HCT116 (cell line): ENCODE measurements around the gene RPS6KA2. TPM values are rescaled to one million over a fixed set of nuclear protein-coding genes. Genes with fewer than 3 reads are reported as not detected.

ENCODE experiments used
- ATAC-seq: fragments of 200-7000 bp; cut with Tn5 transposase; 2 replicates; pipeline ENCODE4 v1.9.1; 2020; ENCODE audit warnings: mild to moderate bottlenecking, moderate library complexity
- BruUV-seq: library from RNA; stranded (reverse); fragments of 400-500 nt; replicated peaks from 2 replicates; lab custom pipeline; 2021; lab: Mats Ljungman, UMichigan
- CTCF ChIA-PET: fragments of 300-600 bp; sonication (Branson Sonifier 250); formaldehyde crosslinking; loops from one replicate; lab custom pipeline; 2021; ENCODE audit warnings: antibody characterized with exemption; lab: Charles Lee
- POLR2A ChIA-PET: fragments of 300-600, 350-600 bp; sonication (Branson Sonifier 250); formaldehyde crosslinking; loops from one replicate; lab custom pipeline; 2021; ENCODE audit warnings: antibody characterized with exemption; lab: Charles Lee
- RAD21 ChIA-PET, 2 experiments: fragments of 300-600 bp; sonication (Branson Sonifier 250); formaldehyde crosslinking; loops; one replicate each; lab custom pipeline; 2023; ENCODE audit warnings: low total read pairs in 2 of 2; ENCODE audit not compliant: uncharacterized antibody in 2 of 2, unreplicated experiment in 2 of 2, low non-redundant PET in 1 of 2; lab: Charles Lee
- DNase-seq: peaks from one replicate; pipeline ENCODE4 v3.0.0-alpha.2; 2010; ENCODE audit warnings: low read depth, low spot score
- H2AFZ ChIP-seq: fragments of 200-600 bp; shearing (Covaris generic), sonication (generic); 2 replicates; pipeline ENCODE4 v1.6.1; 2017; ENCODE audit warnings: low read depth, mixed run types, mixed read lengths, antibody characterized with exemption, low read length; ENCODE audit not compliant: poor library complexity, severe bottlenecking
- H3K27ac ChIP-seq: 2 replicates; pipeline ENCODE4 v1.5.1; 2012; ENCODE audit warnings: low read depth, low read length
- H3K27me3 ChIP-seq: fragments of 200-600 bp; sonication (generic); 2 replicates; pipeline ENCODE4 v1.6.1; 2016; ENCODE audit warnings: mixed run types, low read length, mixed read lengths; ENCODE audit not compliant: insufficient read depth
- H3K36me3 ChIP-seq, 2 experiments: fragments of 200-500 bp in 1 of 2; fragments of 200-600 bp in 1 of 2; sonication (Bioruptor generic) in 1 of 2; sonication (generic) in 1 of 2; 2 replicates each; pipeline versions ENCODE4 v1.5.1 to v1.6.1; 2014 to 2016; ENCODE audit warnings: low read length in 2 of 2, inconsistent platforms in 1 of 2, mixed read lengths in 1 of 2, mixed run types in 1 of 2; ENCODE audit not compliant: insufficient read depth in 2 of 2, control insufficient read depth in 1 of 2
- H3K4me1 ChIP-seq, 2 experiments: fragments of 200-600 bp in 1 of 2; sonication (generic) in 1 of 2; 2 replicates each; pipeline versions ENCODE4 v1.5.1 to v1.6.1; 2012 to 2017; ENCODE audit warnings: low read length in 2 of 2, inconsistent platforms in 1 of 2, mild to moderate bottlenecking in 1 of 2, mixed read lengths in 1 of 2, mixed run types in 1 of 2, moderate library complexity in 1 of 2; ENCODE audit not compliant: insufficient read depth in 2 of 2, control insufficient read depth in 1 of 2
- H3K4me2 ChIP-seq: fragments of 200-600 bp; sonication (generic); 2 replicates; pipeline ENCODE4 v1.6.1; 2017; ENCODE audit warnings: mixed run types, low read length, mixed read lengths
- H3K4me3 ChIP-seq, 2 experiments: fragments of 200-600 bp in 1 of 2; sonication (generic) in 1 of 2; replicated peaks in 1 of 2; 2 replicates each; pipeline ENCODE4 v1.5.1; 2011 to 2016; ENCODE audit warnings: low read length in 2 of 2, control low read depth in 1 of 2, low read depth in 1 of 2, mild to moderate bottlenecking in 1 of 2, mixed read lengths in 1 of 2, mixed run types in 1 of 2
- H3K79me2 ChIP-seq: fragments of 200-600 bp; sonication (generic); 2 replicates; pipeline ENCODE4 v1.6.1; 2017; ENCODE audit warnings: mild to moderate bottlenecking, mixed run types, low read length, moderate library complexity, mixed read lengths; ENCODE audit not compliant: insufficient read depth
- H3K9ac ChIP-seq: fragments of 200-600 bp; sonication (generic); 2 replicates; pipeline ENCODE4 v1.6.1; 2016; ENCODE audit warnings: low read length, mixed read lengths
- H3K9me2 ChIP-seq: fragments of 200-600 bp; sonication (generic), shearing (Covaris generic); 2 replicates; pipeline ENCODE4 v1.6.1; 2017; ENCODE audit warnings: mixed run types, mild to moderate bottlenecking, moderate library complexity; ENCODE audit not compliant: insufficient read depth
- H3K9me3 ChIP-seq, 2 experiments: fragments of 200-500 bp in 1 of 2; fragments of 200-600 bp in 1 of 2; sonication (Bioruptor generic) in 1 of 2; sonication (generic) in 1 of 2; 2 replicates each; pipeline ENCODE4 v1.6.1; 2014 to 2017; ENCODE audit warnings: low read length in 2 of 2, mixed read lengths in 2 of 2, inconsistent platforms in 1 of 2, low read depth in 1 of 2, mild to moderate bottlenecking in 1 of 2, mixed run types in 1 of 2, moderate library complexity in 1 of 2; ENCODE audit not compliant: control insufficient read depth in 1 of 2, insufficient read depth in 1 of 2
- H4K20me1 ChIP-seq: fragments of 200-600 bp; sonication (generic), shearing (Covaris generic); 2 replicates; pipeline ENCODE4 v1.6.1; 2017; ENCODE audit warnings: mixed run types, mild to moderate bottlenecking, moderate library complexity; ENCODE audit not compliant: insufficient read depth
- CBX3 ChIP-seq: IDR thresholded peaks from 2 replicates; pipeline ENCODE4 v1.6.1; 2012; ENCODE audit warnings: low read depth
- EGR1 ChIP-seq: IDR thresholded peaks from 2 replicates; pipeline ENCODE4 v1.6.1; 2012; ENCODE audit warnings: low read depth
- EZH2 ChIP-seq: fragments of 200-600 bp; sonication (generic); IDR thresholded peaks from 2 replicates; pipeline ENCODE4 v1.6.1; 2017; ENCODE audit warnings: antibody characterized with exemption, mixed run types
- EZH2phosphoT487 ChIP-seq: fragments of 200-600 bp; IDR thresholded peaks from 2 replicates; pipeline ENCODE4 v1.6.1; 2018; ENCODE audit warnings: antibody characterized with exemption, borderline replicate concordance
- MAX ChIP-seq: IDR thresholded peaks from 2 replicates; pipeline ENCODE4 v1.6.1; 2012
- POLR2A ChIP-seq: IDR thresholded peaks from 2 replicates; pipeline ENCODE4 v1.7.0; 2011; ENCODE audit warnings: borderline replicate concordance; ENCODE audit not compliant: insufficient read depth, insufficient read length; ENCODE audit errors: extremely low read depth
- RAD21 ChIP-seq: IDR thresholded peaks from 2 replicates; pipeline ENCODE4 v1.6.1; 2012; ENCODE audit warnings: low read depth, mild to moderate bottlenecking
- SP1 ChIP-seq: IDR thresholded peaks from 2 replicates; pipeline ENCODE4 v1.6.1; 2012; ENCODE audit warnings: low read depth
- SRF ChIP-seq: IDR thresholded peaks from 2 replicates; pipeline ENCODE4 v1.6.1; 2012; ENCODE audit warnings: low read depth
- TCF7L2 ChIP-seq: IDR thresholded peaks from 2 replicates; pipeline ENCODE4 v1.7.0; 2011; ENCODE audit warnings: borderline replicate concordance, inconsistent platforms; ENCODE audit not compliant: insufficient read depth, insufficient read length; ENCODE audit errors: extremely low read depth
- YY1 ChIP-seq: IDR thresholded peaks from 2 replicates; pipeline ENCODE4 v1.6.1; 2011; ENCODE audit warnings: low read length, low read depth, moderate library complexity, mild to moderate bottlenecking; ENCODE audit not compliant: insufficient replicate concordance; ENCODE audit errors: extremely low read depth
- ZBTB33 ChIP-seq: IDR thresholded peaks from 2 replicates; pipeline ENCODE4 v1.6.1; 2011; ENCODE audit warnings: mild to moderate bottlenecking, low read length, moderate library complexity; ENCODE audit not compliant: insufficient replicate concordance; ENCODE audit errors: extremely low read depth
- intact Hi-C: fragments of 100-400 bp; cut with micrococcal nuclease; formaldehyde crosslinking; loops from 2 replicates; pipeline ENCODE4 v1.10.0; 2022
- total RNA-seq: library from RNA; stranded (reverse); gene quantifications from one replicate; pipeline ENCODE4 v1.2.1, GENCODE V29; 2021; ENCODE audit not compliant: unreplicated experiment
- TF ChIP-seq, protein P1 (sequence below), 3 experiments: fragments of 200-600 bp in 1 of 3; sonication (generic) in 1 of 3; IDR thresholded peaks in 2 of 3; conservative IDR thresholded peaks in 1 of 3; 2 replicates each; pipeline ENCODE4 v1.5.1; 2012 to 2017; ENCODE audit warnings: low read depth in 2 of 3, low read length in 2 of 3, antibody characterized with exemption in 1 of 3, borderline replicate concordance in 1 of 3, control low read depth in 1 of 3, mild to moderate bottlenecking in 1 of 3, mixed read lengths in 1 of 3, mixed run types in 1 of 3, moderate library complexity in 1 of 3; ENCODE audit not compliant: insufficient read depth in 1 of 3

Gene RPS6KA2
- total RNA-seq, 1 experiment from 2014 or later = 8.5 TPM

DNA sequence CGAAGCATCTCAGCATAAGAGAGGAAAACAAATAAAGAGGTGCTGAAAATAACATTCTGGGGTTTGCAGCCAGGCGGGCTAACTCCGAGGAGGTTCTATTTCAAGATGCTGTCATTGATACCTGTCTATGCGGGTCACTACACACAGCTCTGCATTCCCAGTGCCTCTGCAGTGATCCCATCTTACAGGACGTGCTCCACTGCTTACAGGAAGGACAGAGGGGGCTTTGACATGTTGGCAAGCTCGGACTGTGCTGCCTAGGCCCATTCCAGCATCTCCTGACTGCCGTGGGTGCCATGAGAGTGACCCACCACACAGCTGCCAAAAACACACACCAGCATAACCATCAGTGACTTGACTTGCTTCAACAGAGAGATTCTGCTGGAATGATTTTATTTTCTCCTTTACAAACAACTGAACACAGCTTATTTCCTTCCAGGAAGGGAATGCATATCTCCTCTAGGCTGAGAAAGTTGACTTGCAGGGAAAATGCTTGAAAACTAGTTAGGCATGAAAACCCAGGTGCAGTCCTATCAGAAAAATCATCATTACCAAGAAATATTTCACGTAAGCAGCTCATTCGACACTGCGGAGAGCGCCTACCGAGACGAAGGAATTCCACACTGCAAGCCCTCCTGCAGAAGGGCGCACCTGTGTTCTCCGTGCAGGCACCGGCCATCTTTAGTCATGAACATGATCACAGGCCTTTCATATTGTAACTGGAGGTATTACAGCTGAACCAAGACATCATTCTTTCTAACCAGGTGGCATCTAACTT lies 103.1 kb downstream of the RPS6KA2 start:
- Histone ChIP-seq H3K9me2 (no peaks in the 10 kb centered on the region), H3K79me2 (no peaks in the 10 kb centered on the region), H3K9ac (no peak overlapping the region), H4K20me1 (no peaks in the 10 kb centered on the region), H3K4me1 (no peaks in the 10 kb centered on the region), H3K9me3 (no peaks in the 10 kb centered on the region), H3K27ac (no peak overlapping the region), H2AFZ (no peak overlapping the region), H3K4me2 (no peak overlapping the region), H3K4me3 (no peak overlapping the region), H3K36me3 (no peaks in the 10 kb centered on the region), H3K27me3 (no peaks in the 10 kb centered on the region)
- intact Hi-C loops = no loop called here
- BruUV-seq = no TSS peak
- ChIA-PET CTCF (no interaction called here), RAD21 (no interaction called here), POLR2A (no interaction called here)
- TF ChIP-seq EZH2 = no peak
- TF ChIP-seq RAD21 = no peak
- TF ChIP-seq MAX = no peak
- TF ChIP-seq CBX3 = no peak
- no peak for TF ChIP-seq SP1
- TF ChIP-seq POLR2A = no peak
- no peak for TF ChIP-seq SRF
- TF ChIP-seq TCF7L2 = no peak
- TF ChIP-seq EGR1 = no peak
- TF ChIP-seq, protein P1, sequence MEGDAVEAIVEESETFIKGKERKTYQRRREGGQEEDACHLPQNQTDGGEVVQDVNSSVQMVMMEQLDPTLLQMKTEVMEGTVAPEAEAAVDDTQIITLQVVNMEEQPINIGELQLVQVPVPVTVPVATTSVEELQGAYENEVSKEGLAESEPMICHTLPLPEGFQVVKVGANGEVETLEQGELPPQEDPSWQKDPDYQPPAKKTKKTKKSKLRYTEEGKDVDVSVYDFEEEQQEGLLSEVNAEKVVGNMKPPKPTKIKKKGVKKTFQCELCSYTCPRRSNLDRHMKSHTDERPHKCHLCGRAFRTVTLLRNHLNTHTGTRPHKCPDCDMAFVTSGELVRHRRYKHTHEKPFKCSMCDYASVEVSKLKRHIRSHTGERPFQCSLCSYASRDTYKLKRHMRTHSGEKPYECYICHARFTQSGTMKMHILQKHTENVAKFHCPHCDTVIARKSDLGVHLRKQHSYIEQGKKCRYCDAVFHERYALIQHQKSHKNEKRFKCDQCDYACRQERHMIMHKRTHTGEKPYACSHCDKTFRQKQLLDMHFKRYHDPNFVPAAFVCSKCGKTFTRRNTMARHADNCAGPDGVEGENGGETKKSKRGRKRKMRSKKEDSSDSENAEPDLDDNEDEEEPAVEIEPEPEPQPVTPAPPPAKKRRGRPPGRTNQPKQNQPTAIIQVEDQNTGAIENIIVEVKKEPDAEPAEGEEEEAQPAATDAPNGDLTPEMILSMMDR (IDR thresholded peaks at IDR 0.05 in 2 of 3, conservative IDR thresholded peaks at IDR 0.05 in 1 of 3; ENCODE audit: borderline replicate concordance in 1 of 3, insufficient read depth in 1 of 3, low read depth in 2 of 3, low read length in 2 of 3) = no peak
- TF ChIP-seq YY1 = no peak
- no peak for TF ChIP-seq ZBTB33
- TF ChIP-seq EZH2phosphoT487 = no peak
- DNase-seq = no peak
- no peak for ATAC-seq
